GM12873 (cell line): ENCODE data around the gene SORCS2.

Experiments used
- CTCF ChIP-seq: IDR thresholded peaks from 2 replicates; pipeline ENCODE4 v1.5.1; 2012; ENCODE audit warnings: low read depth, mild to moderate bottlenecking, moderate library complexity, low read length, control low read depth; ENCODE audit not compliant: insufficient read depth; ENCODE audit errors: missing control alignments

SORCS2 gene

GRCh38 chr4:7209699-7210098 is 17.4 kb downstream of the SORCS2 start:
- TF ChIP-seq CTCF = no peak

- TF ChIP-seq CTCF = no peak
These were observed 18.5 kb downstream of the SORCS2 start for GRCh38 chr4:7210824-7211223.

- TF ChIP-seq CTCF = no peak
These were observed 19.9 kb downstream of the SORCS2 start for GRCh38 chr4:7212101-7212674.

- TF ChIP-seq CTCF = no peak
These were observed 20.6 kb downstream of the SORCS2 start for GRCh38 chr4:7212921-7213320.

- no peak for TF ChIP-seq CTCF
These were observed 21.5 kb downstream of the SORCS2 start for GRCh38 chr4:7213807-7214206.

GRCh38 chr4:7214359-7214758 is 22.0 kb downstream of the SORCS2 start:
- no peak for TF ChIP-seq CTCF

GRCh38 chr4:7217039-7217438 is 24.7 kb downstream of the SORCS2 start:
- no peak for TF ChIP-seq CTCF
